Loucy (cell line): ENCODE measurements around the gene ULK3.

Experiments
- H2AFZ ChIP-seq: fragments of 200-600 bp; sonication (generic); 2 replicates; pipeline ENCODE4 v1.6.0; 2016; ENCODE audit warnings: antibody characterized with exemption, mild to moderate bottlenecking, low read length, moderate library complexity
- H3F3A ChIP-seq: fragments of 200-600 bp; 2 replicates; pipeline ENCODE4 v1.6.0; 2016; ENCODE audit warnings: antibody characterized with exemption, low read depth, mild to moderate bottlenecking
- H3K27me3 ChIP-seq: fragments of 200-600 bp; sonication (generic); 2 replicates; pipeline ENCODE4 v1.6.1; 2014; ENCODE audit warnings: low read length, mild to moderate bottlenecking; ENCODE audit not compliant: insufficient read depth, poor library complexity, severe bottlenecking
- H3K36me3 ChIP-seq: fragments of 200-600 bp; sonication (generic); 2 replicates; pipeline ENCODE4 v1.6.1; 2016; ENCODE audit warnings: low read length; ENCODE audit not compliant: insufficient read depth
- H3K4me1 ChIP-seq: fragments of 200-600 bp; sonication (generic); 2 replicates; pipeline ENCODE4 v1.5.1; 2014; ENCODE audit warnings: low read length, mild to moderate bottlenecking; ENCODE audit not compliant: insufficient read depth, poor library complexity, severe bottlenecking
- H3K4me2 ChIP-seq: fragments of 200-600 bp; sonication (generic); 2 replicates; pipeline ENCODE4 v1.6.0; 2014; ENCODE audit warnings: antibody characterized with exemption, low read length, low read depth, mild to moderate bottlenecking; ENCODE audit not compliant: poor library complexity, severe bottlenecking
- H3K4me3 ChIP-seq: fragments of 200-600 bp; sonication (generic); 2 replicates; pipeline ENCODE4 v1.5.1; 2014; ENCODE audit warnings: low read length, mild to moderate bottlenecking, mixed read lengths; ENCODE audit not compliant: poor library complexity, severe bottlenecking
- H3K79me2 ChIP-seq: fragments of 200-600 bp; sonication (generic); 2 replicates; pipeline ENCODE4 v1.6.1; 2014; ENCODE audit warnings: low read length; ENCODE audit not compliant: insufficient read depth
- H3K9ac ChIP-seq: fragments of 200-600 bp; sonication (generic); 2 replicates; pipeline ENCODE4 v1.6.0; 2014; ENCODE audit warnings: mild to moderate bottlenecking, low read depth, low read length, moderate library complexity; ENCODE audit not compliant: poor library complexity, severe bottlenecking
- H3K9me2 ChIP-seq: fragments of 200-600 bp; sonication (generic); replicated peaks from 2 replicates; pipeline ENCODE4 v1.6.1; 2016; ENCODE audit warnings: low read depth, low read length, mixed read lengths
- H3K9me3 ChIP-seq: fragments of 200-600 bp; sonication (generic); 2 replicates; pipeline ENCODE4 v1.6.1; 2014; ENCODE audit warnings: mild to moderate bottlenecking, antibody characterized with exemption, low read length, low read depth; ENCODE audit not compliant: insufficient read depth
- H4K20me1 ChIP-seq: fragments of 200-600 bp; sonication (generic); 2 replicates; pipeline ENCODE4 v1.6.0; 2014; ENCODE audit warnings: antibody characterized with exemption, low read length, mild to moderate bottlenecking; ENCODE audit not compliant: insufficient read depth, poor library complexity, severe bottlenecking
- CTCF ChIP-seq: fragments of 200-600 bp; sonication (generic); conservative IDR thresholded peaks from 2 replicates; pipeline ENCODE4 v1.5.1; 2014; ENCODE audit warnings: mild to moderate bottlenecking, antibody characterized with exemption, low read length
- EZH2phosphoT487 ChIP-seq: fragments of 200-600 bp; IDR thresholded peaks from 2 replicates; pipeline ENCODE4 v1.6.1; 2018; ENCODE audit warnings: antibody characterized with exemption, mild to moderate bottlenecking, moderate library complexity, borderline replicate concordance

ULK3 gene

GRCh38 chr15:74830868-74831267, 12.1 kb downstream of the ULK3 start:
- Histone ChIP-seq H3K27me3 (no peaks in the 10 kb centered on the region), H3K4me1 (peaks cover 10% of the 10 kb centered on the region), H3K79me2 (no peaks in the 10 kb centered on the region)

GRCh38 chr15:74829991-74830390, 13.0 kb downstream of the ULK3 start:
- Histone ChIP-seq H3K9me2 (no peaks in the 10 kb centered on the region), H3K27me3 (no peaks in the 10 kb centered on the region), H3F3A (no peaks in the 10 kb centered on the region), H3K9ac (no peak overlapping the region), H3K9me3 (no peaks in the 10 kb centered on the region), H4K20me1 (no peaks in the 10 kb centered on the region), H3K79me2 (no peaks in the 10 kb centered on the region), H3K36me3 (no peaks in the 10 kb centered on the region), H3K4me2 (no peak overlapping the region), H3K4me3 (no peak overlapping the region), H2AFZ (no peak overlapping the region), H3K4me1 (peaks cover 10% of the 10 kb centered on the region)
- TF ChIP-seq EZH2phosphoT487 (no peak), CTCF (no peak)

More at GRCh38 chr15:74830868-74831267, 12.1 kb downstream of the ULK3 start:
- TF ChIP-seq CTCF (no peak), EZH2phosphoT487 (no peak)
- Histone ChIP-seq H3K9me2 (no peaks in the 10 kb centered on the region), H3K9ac (no peak overlapping the region), H3K4me2 (no peak overlapping the region), H4K20me1 (no peaks in the 10 kb centered on the region), H3K4me3 (no peak overlapping the region), H3K9me3 (no peaks in the 10 kb centered on the region), H3K36me3 (no peaks in the 10 kb centered on the region), H2AFZ (no peak overlapping the region), H3F3A (no peaks in the 10 kb centered on the region)

- no peaks in the 10 kb centered on the region for H4K20me1 ChIP-seq
- no peak overlapping the region for H3K4me2 ChIP-seq
These were observed 13.5 kb downstream of the ULK3 start for GRCh38 chr15:74829486-74829885.

More at GRCh38 chr15:74829486-74829885, 13.5 kb downstream of the ULK3 start:
- Histone ChIP-seq H2AFZ (no peak overlapping the region), H3K9me3 (no peaks in the 10 kb centered on the region), H3K9me2 (no peaks in the 10 kb centered on the region), H3K4me3 (no peak overlapping the region), H3K27me3 (no peaks in the 10 kb centered on the region), H3F3A (no peaks in the 10 kb centered on the region), H3K4me1 (peaks cover 10% of the 10 kb centered on the region), H3K9ac (no peak overlapping the region), H3K79me2 (no peaks in the 10 kb centered on the region), H3K36me3 (no peaks in the 10 kb centered on the region)
- TF ChIP-seq EZH2phosphoT487 = no peak
- TF ChIP-seq CTCF = no peak
